ENCODE data around the gene NAPG.
"Not testable (repeated sequence)": the region's sequence is repeated elsewhere in the genome, so short reads cannot be mapped to it uniquely, and the experiment has no call there.

NAPG gene

DNA sequence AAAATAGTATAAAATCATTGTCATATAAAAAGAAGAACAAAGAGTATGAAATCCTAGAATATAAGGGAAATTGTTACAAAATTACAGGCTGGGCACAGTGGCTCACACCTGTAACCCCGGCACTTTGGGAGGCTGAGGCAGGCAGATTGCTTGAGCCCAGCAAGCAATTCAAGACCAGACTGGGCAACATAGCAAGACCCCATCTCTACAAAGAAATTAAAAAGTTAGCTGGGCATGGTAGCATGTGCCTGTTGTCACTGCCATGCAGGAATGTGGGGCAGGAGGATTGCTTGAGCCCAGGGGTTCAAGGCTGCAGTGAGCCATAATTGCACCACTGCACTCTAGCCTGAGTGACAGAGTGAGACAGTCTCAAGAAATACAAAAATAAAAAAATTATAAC lies 44.8 kb downstream of the NAPG start:
- DNase-seq (ENCODE audit: extremely low read depth, low read depth) = no peak
- TF ChIP-seq, protein P1, sequence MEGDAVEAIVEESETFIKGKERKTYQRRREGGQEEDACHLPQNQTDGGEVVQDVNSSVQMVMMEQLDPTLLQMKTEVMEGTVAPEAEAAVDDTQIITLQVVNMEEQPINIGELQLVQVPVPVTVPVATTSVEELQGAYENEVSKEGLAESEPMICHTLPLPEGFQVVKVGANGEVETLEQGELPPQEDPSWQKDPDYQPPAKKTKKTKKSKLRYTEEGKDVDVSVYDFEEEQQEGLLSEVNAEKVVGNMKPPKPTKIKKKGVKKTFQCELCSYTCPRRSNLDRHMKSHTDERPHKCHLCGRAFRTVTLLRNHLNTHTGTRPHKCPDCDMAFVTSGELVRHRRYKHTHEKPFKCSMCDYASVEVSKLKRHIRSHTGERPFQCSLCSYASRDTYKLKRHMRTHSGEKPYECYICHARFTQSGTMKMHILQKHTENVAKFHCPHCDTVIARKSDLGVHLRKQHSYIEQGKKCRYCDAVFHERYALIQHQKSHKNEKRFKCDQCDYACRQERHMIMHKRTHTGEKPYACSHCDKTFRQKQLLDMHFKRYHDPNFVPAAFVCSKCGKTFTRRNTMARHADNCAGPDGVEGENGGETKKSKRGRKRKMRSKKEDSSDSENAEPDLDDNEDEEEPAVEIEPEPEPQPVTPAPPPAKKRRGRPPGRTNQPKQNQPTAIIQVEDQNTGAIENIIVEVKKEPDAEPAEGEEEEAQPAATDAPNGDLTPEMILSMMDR (IDR thresholded peaks at IDR 0.05; ENCODE audit: low read depth, low read length) = no peak

DNA sequence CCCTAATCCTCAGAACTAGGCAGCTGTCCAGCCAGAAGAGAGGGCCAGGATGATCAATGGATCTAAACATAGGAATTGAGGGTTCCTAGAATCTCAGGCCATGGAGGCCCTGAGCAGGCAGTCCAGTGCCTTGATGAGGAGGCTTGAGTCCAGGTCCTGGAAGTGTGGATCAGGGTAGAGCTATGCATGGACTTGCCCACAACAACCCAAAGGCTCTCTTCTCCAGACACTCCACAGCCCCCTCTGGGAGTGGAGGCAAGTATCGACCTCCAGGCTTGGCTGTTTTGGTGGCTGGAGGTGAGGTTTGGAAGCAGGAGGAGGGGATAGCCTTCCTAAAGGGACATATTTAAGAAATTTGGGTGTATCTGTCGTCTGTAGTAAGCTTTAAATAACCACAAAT lies 45.7 kb downstream of the NAPG start:
- DNase-seq (ENCODE audit: extremely low read depth, low read depth) = no peak

DNA sequence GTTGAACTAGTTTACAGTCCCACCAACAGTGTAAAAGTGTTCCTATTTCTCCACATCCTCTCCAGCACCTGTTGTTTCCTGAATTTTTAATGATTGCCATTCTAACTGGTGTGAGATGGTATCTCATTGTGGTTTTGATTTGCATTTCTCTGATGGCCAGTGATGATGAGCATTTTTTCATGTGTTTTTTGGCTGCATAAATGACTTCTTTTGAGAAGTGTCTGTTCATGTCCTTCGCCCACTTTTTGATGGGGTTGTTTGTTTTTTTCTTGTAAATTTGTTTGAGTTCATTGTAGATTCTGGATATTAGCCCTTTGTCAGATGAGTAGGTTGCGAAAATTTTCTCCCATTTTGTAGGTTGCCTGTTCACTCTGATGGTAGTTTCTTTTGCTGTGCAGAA lies 47.4 kb downstream of the NAPG start:
- not testable (repeated sequence) for DNase-seq (ENCODE audit: extremely low read depth, low read depth)

More for the DNA sequence above, 45.7 kb downstream of the NAPG start:
- TF ChIP-seq, protein P1 (IDR thresholded peaks at IDR 0.05; ENCODE audit: low read depth, low read length) = no peak

DNA sequence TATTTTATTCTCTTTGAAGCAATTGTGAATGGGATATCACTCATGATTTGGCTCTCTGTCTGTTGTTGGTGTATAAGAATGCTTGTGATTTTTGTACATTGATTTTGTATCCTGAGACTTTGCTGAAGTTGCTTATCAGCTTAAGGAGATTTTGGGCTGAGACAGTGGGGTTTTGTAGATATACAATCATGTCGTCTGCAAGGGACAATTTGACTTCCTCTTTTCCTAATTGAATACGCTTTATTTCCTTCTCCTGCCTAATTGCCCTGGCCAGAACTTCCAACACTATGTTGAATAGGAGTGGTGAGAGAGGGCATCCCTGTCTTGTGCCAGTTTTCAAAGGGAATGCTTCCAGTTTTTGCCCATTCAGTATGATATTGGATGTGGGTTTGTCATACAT lies 48.6 kb downstream of the NAPG start:
- not testable (repeated sequence) for DNase-seq (ENCODE audit: extremely low read depth, low read depth)

DNA sequence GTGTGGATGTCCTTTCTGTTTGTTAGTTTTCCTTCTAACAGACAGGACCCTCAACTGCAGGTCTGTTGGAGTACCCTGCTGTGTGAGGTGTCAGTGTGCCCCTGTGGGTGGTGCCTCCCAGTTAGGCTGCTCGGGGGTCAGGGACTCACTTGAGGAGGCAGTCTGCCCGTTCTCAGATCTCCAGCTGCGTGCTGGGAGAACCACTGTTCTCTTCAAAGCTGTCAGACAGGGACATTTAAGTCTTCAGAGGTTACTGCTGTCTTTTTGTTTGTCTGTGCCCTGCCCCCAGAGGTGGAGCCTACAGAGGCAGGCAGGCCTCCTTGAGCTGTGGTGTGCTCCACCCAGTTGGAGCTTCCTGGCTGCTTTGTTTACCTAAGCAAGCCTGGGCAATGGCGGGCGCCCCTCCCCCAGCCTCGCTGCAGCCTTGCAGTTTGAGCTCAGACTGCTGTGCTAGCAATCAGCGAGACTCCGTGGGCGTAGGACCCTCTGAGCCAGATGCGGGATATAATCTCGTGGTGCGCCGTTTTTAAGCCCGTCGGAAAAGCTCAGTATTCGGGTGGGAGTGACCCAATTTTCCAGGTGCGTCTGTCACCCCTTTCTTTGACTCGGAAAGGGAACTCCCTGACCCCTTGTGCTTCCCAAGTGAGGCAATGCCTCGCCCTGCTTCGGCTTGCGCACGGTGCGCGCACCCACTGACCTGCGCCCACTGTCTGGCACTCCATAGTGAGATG lies 52.2 kb downstream of the NAPG start:
- DNase-seq (ENCODE audit: extremely low read depth, low read depth) = not testable (repeated sequence)

DNA sequence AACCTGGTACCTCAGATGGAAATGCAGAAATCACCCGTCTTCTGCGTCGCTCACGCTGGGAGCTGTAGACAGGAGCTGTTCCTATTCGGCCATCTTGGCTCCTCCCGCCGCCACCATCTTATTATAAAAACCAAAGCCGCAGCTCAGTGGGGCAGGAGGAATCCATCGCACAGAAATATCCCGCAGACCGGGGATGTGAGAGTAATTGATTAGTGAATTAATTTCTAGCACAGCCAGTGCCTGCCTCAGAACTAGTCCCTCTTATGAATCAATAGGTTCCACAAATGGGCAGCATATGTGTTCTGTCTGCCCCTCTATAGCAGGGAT lies 52.7 kb downstream of the NAPG start:
- DNase-seq (ENCODE audit: extremely low read depth, low read depth) = not testable (repeated sequence)

DNA sequence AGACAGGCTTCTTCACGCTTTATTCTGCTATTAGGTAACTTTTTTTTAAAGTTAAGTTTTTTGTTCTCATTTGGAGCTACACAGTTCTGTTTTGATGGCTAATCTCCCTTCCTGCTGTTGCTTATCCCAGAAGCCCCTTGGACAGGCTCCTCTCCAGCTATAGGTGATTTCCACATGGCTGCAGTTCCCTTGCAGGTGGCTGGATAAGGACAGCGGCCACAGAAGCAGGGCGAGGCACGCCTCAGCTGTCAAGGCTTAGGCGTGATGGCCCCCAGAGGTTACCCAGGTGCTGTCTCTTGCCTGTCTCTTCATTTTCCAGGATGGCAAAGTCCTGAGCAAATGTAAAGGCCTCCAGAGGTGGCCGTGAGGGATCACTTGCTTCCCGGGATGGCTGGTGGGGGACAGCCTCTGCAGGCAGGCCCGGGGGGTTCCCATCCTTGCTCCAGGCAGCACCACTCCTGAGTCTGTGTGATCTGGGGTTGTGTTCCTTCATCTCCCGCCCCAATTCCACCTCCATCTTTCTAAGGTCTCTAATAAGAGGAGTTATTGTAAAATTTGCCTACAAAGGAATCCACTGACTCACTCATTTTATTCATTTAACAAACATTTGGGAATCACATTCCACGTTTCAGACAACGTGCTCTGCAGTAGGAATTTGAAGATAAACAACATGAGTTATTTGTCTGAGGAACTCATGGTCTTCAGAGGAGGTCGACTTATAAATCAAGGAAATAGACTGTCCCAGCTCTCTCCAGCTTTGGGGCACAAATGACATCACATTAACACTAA lies 53.4 kb downstream of the NAPG start:
- no peak for DNase-seq (ENCODE audit: extremely low read depth, low read depth)
- TF ChIP-seq, protein P1 (IDR thresholded peaks at IDR 0.05; ENCODE audit: low read depth, low read length) = no peak

DNA sequence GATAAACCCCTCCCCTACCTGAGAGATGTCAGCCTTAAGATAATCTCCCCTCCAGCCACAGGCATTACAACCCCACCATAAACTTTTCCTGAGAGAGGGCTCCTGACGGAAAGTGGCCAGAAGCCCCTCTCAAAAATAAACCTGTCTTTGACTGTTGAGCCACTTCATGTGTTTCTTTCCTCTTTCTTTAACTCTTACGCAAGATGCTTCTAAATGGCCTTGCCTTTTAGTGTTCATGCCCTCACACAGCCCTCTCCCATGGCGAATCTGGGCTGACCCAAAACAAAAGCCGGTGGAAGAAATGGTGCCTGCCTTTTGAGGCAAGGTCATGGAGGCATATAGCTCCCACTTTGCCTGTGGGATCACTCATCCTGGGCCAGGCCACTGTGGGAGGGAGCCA lies 54.4 kb downstream of the NAPG start:
- TF ChIP-seq, protein P1 (IDR thresholded peaks at IDR 0.05; ENCODE audit: low read depth, low read length) = no peak
- DNase-seq (ENCODE audit: extremely low read depth, low read depth) = no peak

DNA sequence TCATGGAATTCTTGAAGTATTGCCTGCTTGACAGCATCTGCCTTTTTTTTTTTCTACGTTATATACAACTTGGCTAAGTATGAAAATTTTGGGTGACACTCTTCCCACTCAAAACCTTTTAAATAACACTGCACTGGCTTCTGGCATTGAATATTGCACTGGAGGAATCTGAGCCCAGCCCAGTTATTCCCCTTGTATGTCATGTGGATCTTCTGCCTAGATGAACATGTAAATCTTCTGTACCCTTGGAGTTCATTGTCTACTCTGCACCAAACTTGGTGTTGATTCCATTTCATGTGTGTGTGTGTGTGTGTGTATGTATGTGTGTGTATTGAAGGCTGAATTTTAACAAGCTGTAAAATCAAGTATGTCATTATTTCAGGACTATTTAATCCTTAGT lies 59.4 kb downstream of the NAPG start:
- no peak for DNase-seq (ENCODE audit: extremely low read depth, low read depth)
- TF ChIP-seq, protein P1 (IDR thresholded peaks at IDR 0.05; ENCODE audit: low read depth, low read length) = no peak

Measured in AG09319 (cell line).